AG04450 (cell line): ENCODE data around the gene MED27. TPM values are rescaled to one million over a fixed set of nuclear protein-coding genes. Genes with fewer than 3 reads are reported as not detected.

ENCODE experiments used
- CTCF ChIA-PET: fragments of 300-600, 350-600 bp; formaldehyde crosslinking; extraction: SDS; loops from one replicate; lab custom pipeline; 2022; ENCODE audit warnings: antibody characterized with exemption, inconsistent platforms; lab: Charles Lee
- POLR2A ChIA-PET: fragments of 350-600 bp; formaldehyde crosslinking; extraction: SDS; loops from one replicate; lab custom pipeline; 2021; ENCODE audit warnings: antibody characterized with exemption, inconsistent platforms; lab: Yijun Ruan, JAX
- DNase-seq: peaks from one replicate; pipeline ENCODE4 v3.0.0-alpha.2; 2011; ENCODE audit warnings: low read depth, low spot score
- H3K27ac ChIP-seq: one replicate; pipeline ENCODE4 v1.5.1; 2012; ENCODE audit warnings: low read depth, low read length, control low read depth
- H3K27me3 ChIP-seq: one replicate; pipeline ENCODE4 v1.6.0; 2012; ENCODE audit warnings: low read length; ENCODE audit not compliant: control insufficient read depth, insufficient read depth
- H3K4me3 ChIP-seq: 2 replicates; pipeline ENCODE4 v1.5.1; 2011; ENCODE audit warnings: mild to moderate bottlenecking, low read depth, low read length, control low read depth
- H3K9me3 ChIP-seq: 2 replicates; pipeline ENCODE4 v1.5.1; 2012; ENCODE audit warnings: low read length; ENCODE audit not compliant: control insufficient read depth, insufficient read depth
- CTCF ChIP-seq: IDR thresholded peaks from 2 replicates; pipeline ENCODE4 v1.5.1; 2011; ENCODE audit warnings: low read depth, low read length, control low read depth, inconsistent platforms
- polyA plus RNA-seq: library from polyadenylated mRNA; depleted of rRNA; stranded (reverse); fragments of >200 nt; gene quantifications from 2 replicates; pipeline ENCODE4 v1.2.3, GENCODE V29; 2011

MED27 gene
- polyA plus RNA-seq, 1 experiment, result 36.6 TPM

GRCh38 chr9:131879911-131880290 is 199.8 kb downstream of the MED27 start:
- Histone ChIP-seq H3K4me3 (no peak overlapping the region), H3K9me3 (no peaks in the 10 kb centered on the region; the same call in 1 of the 2 replicates), H3K27me3 (no peaks in the 10 kb centered on the region), H3K27ac (no peak overlapping the region)
- CTCF ChIA-PET, result interaction anchor here (1.1 kb wide), 1 partner anchor 389 kb away, joined by 3 read pairs; no protein-coding TSS in a partner anchor
- DNase-seq, result no peak
- POLR2A ChIA-PET, result interaction anchor here (0.7 kb wide), 1 partner anchor 42 kb away, joined by 4 read pairs; no protein-coding TSS in a partner anchor
- no peak for TF ChIP-seq CTCF

GRCh38 chr9:131879181-131879910 is 200.3 kb downstream of the MED27 start:
- POLR2A ChIA-PET, result no interaction called here
- CTCF ChIA-PET, result interaction anchor here (0.6 to 1.1 kb wide), 2 partner anchors 262 to 389 kb away, joined by 3 read pairs; no protein-coding TSS in a partner anchor
- no peaks in the 10 kb centered on the region for H3K27me3 ChIP-seq
- DNase-seq, result no peak
- no peak overlapping the region for H3K27ac ChIP-seq
- no peak overlapping the region for H3K4me3 ChIP-seq
- no peaks in the 10 kb centered on the region; the same call in 1 of the 2 replicates for H3K9me3 ChIP-seq
- TF ChIP-seq CTCF, result no peak

- CTCF ChIA-PET, result no interaction called here
- POLR2A ChIA-PET, result no interaction called here
These were observed 203.2 kb downstream of the MED27 start for GRCh38 chr9:131876486-131876885.

GRCh38 chr9:131875828-131876485 is 203.7 kb downstream of the MED27 start:
- Histone ChIP-seq H3K4me3 (no peak overlapping the region), H3K27me3 (no peaks in the 10 kb centered on the region), H3K9me3 (no peaks in the 10 kb centered on the region; the same call in 1 of the 2 replicates), H3K27ac (no peak overlapping the region)
- no peak for TF ChIP-seq CTCF
- ChIA-PET CTCF (no interaction called here), POLR2A (interaction anchor here (0.5 kb wide), 1 partner anchor 562 kb away, joined by 3 read pairs; no protein-coding TSS in a partner anchor)
- no peak for DNase-seq

More at GRCh38 chr9:131876486-131876885, 203.2 kb downstream of the MED27 start:
- no peak for TF ChIP-seq CTCF
- Histone ChIP-seq H3K4me3 (no peak overlapping the region), H3K27ac (no peak overlapping the region), H3K9me3 (no peaks in the 10 kb centered on the region; the same call in 1 of the 2 replicates), H3K27me3 (no peaks in the 10 kb centered on the region)
- no peak for DNase-seq
